Thoracic aorta (tissue), 2 donors: ENCODE data around the gene MORC4. TPM values are rescaled to one million over a fixed set of nuclear protein-coding genes. Genes with fewer than 3 reads are reported as not detected.

ENCODE experiments used
- ATAC-seq: fragments of 150-250 bp; one replicate; pipeline ENCODE4 v1.8.0; 2017; ENCODE audit warnings: low read depth; ENCODE audit not compliant: insufficient number of reproducible peaks, low FRiP score
- DNase-seq: peaks from one replicate; pipeline ENCODE4 v3.0.0-alpha.2; 2020; ENCODE audit warnings: low spot score
- H3K27ac ChIP-seq, 2 donors: fragments of 200-600 bp; sonication (generic); 1 replicate in 1 of 2; 2 replicates in 1 of 2; pipeline ENCODE4 v1.5.1; 2016; ENCODE audit warnings: mild to moderate bottlenecking in 2 of 2, moderate library complexity in 2 of 2
- H3K27me3 ChIP-seq: fragments of 200-600 bp; sonication (generic); replicated peaks from 2 replicates; pipeline ENCODE4 v1.6.0; 2016; ENCODE audit warnings: mild to moderate bottlenecking; ENCODE audit not compliant: insufficient read depth
- H3K36me3 ChIP-seq: fragments of 200-600 bp; sonication (generic); one replicate; pipeline ENCODE4 v1.5.1; 2016
- H3K4me1 ChIP-seq, 2 donors: fragments of 200-600 bp; sonication (generic); 1 replicate in 1 of 2; 2 replicates in 1 of 2; pipeline versions ENCODE4 v1.5.1 to v1.6.0; 2016; ENCODE audit warnings: low read depth in 2 of 2, mild to moderate bottlenecking in 1 of 2; ENCODE audit not compliant: control insufficient read depth in 1 of 2
- H3K4me3 ChIP-seq: fragments of 200-600 bp; sonication (generic); 2 replicates; pipeline ENCODE4 v1.5.1; 2016; ENCODE audit warnings: mild to moderate bottlenecking
- H3K9me3 ChIP-seq: fragments of 200-600 bp; sonication (generic); 2 replicates; pipeline ENCODE4 v1.5.1; 2016
- total RNA-seq, 2 donors: library from RNA; depleted of rRNA; stranded (reverse); fragments of >200 nt; gene quantifications; one replicate each; pipeline versions ENCODE4 v1.1.0 to v1.2.3, GENCODE V29; 2016
- TF ChIP-seq, protein P1 (sequence below): fragments of 200-600 bp; sonication (generic); IDR thresholded peaks from one replicate; pipeline ENCODE4 v1.5.1; 2019; ENCODE audit warnings: antibody characterized with exemption

The MORC4 gene
- total RNA-seq, 2 donors from 2014 or later: 10.4 to 28.4 TPM

DNA sequence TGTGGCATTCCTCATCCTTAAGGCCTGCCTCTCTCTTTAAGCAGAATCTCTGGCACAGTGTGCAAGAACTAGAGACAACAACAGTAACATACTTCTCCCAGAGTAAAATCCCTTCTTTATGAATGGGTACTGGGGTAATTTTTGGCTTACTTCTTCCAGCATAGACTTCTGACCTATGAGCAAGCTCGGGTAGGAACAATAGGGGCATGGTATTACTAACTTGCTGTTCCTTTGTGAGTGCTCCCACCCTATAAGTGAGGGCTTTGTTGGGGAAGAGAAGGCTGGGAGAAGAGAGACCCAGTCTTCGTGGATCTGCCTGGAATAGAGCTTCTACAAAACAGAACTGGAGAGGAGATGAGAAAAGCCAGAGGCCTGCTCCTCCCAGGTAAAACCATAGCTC, 49.6 kb downstream of the MORC4 start:
- ATAC-seq: no peak
- TF ChIP-seq, protein P1, sequence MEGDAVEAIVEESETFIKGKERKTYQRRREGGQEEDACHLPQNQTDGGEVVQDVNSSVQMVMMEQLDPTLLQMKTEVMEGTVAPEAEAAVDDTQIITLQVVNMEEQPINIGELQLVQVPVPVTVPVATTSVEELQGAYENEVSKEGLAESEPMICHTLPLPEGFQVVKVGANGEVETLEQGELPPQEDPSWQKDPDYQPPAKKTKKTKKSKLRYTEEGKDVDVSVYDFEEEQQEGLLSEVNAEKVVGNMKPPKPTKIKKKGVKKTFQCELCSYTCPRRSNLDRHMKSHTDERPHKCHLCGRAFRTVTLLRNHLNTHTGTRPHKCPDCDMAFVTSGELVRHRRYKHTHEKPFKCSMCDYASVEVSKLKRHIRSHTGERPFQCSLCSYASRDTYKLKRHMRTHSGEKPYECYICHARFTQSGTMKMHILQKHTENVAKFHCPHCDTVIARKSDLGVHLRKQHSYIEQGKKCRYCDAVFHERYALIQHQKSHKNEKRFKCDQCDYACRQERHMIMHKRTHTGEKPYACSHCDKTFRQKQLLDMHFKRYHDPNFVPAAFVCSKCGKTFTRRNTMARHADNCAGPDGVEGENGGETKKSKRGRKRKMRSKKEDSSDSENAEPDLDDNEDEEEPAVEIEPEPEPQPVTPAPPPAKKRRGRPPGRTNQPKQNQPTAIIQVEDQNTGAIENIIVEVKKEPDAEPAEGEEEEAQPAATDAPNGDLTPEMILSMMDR: no peak
- H3K4me3 ChIP-seq: no peak overlapping the region

DNA sequence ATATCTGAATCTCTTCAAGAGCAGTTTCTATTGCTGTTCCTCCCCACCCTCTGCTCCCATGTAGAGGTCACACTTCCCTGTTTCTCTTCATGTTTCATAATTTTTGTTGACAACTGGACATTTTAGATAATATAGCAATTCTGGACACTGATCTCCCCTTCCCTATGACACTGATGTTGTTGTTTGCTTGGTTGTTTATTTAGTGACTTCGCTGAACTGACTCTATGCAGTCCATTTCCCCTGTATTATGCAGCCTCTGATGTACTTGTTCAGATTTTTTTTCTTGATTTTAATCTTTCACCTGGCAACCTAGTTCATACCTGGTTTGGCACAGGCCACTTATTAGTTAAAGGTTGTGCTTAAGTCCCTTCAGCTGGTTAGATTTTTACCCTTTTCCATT, 50.6 kb downstream of the MORC4 start:
- DNase-seq: no peak
- Histone ChIP-seq H3K27me3 (no peaks in the 10 kb centered on the region), H3K4me1 (no peaks in the 10 kb centered on the region), H3K27ac (no peak overlapping the region), H3K4me3 (no peak overlapping the region), H3K36me3 (no peaks in the 10 kb centered on the region), H3K9me3 (no peaks in the 10 kb centered on the region)
- ATAC-seq: no peak
- TF ChIP-seq, protein P1: no peak

More for the DNA sequence above, 49.6 kb downstream of the MORC4 start:
- H3K27me3 ChIP-seq: no peaks in the 10 kb centered on the region
- no peak for DNase-seq
- no peak overlapping the region for H3K27ac ChIP-seq
- no peaks in the 10 kb centered on the region for H3K9me3 ChIP-seq
- H3K36me3 ChIP-seq: no peaks in the 10 kb centered on the region
- no peaks in the 10 kb centered on the region for H3K4me1 ChIP-seq

DNA sequence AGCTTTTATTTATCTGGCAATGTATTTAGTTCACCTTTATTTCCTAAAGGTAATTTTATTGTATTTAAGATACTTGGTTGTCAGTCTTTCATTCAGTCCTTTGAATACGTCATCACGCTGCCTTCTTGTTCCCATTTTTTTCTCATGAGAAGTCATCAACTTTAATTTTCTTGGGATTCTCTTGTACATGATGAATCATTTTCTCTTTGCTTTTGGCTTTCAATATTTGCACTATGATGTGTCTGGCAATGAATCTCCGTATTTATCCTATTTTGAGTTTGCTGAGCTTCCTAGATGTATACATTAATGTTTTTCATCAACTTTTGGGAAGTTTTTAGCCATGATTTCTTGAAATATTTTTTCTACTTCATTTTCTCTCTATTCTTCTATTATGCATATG, 51.4 kb downstream of the MORC4 start:
- DNase-seq: no peak
- no peaks in the 10 kb centered on the region for H3K27me3 ChIP-seq
- TF ChIP-seq, protein P1: no peak
- H3K36me3 ChIP-seq: no peaks in the 10 kb centered on the region
- no peak overlapping the region for H3K27ac ChIP-seq
- H3K4me1 ChIP-seq: no peaks in the 10 kb centered on the region
- no peak overlapping the region for H3K4me3 ChIP-seq
- no peaks in the 10 kb centered on the region for H3K9me3 ChIP-seq
- ATAC-seq: no peak

DNA sequence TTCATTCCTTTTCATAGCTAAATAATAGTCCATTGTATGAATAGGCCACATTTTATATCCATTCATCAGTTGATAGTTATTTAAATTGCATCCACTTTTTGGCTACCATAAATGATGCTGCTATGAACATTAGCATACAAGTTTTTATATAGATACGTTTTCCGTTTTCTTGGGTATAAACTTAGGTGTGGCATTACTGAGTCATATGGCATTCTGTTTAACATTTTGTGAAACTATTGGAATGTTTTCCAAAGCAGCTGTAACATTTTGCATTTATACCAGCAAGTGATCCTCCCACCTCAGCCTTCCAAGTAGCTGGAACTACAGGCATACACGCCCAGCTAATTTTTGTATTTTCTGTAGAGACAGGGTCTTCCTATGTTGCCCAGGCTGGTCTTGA, 53.5 kb downstream of the MORC4 start:
- ATAC-seq (no peak), DNase-seq (no peak)
- Histone ChIP-seq H3K9me3 (no peaks in the 10 kb centered on the region), H3K36me3 (no peaks in the 10 kb centered on the region), H3K4me3 (no peak overlapping the region), H3K27ac (no peak overlapping the region), H3K4me1 (no peaks in the 10 kb centered on the region), H3K27me3 (no peaks in the 10 kb centered on the region)
- TF ChIP-seq, protein P1: no peak

DNA sequence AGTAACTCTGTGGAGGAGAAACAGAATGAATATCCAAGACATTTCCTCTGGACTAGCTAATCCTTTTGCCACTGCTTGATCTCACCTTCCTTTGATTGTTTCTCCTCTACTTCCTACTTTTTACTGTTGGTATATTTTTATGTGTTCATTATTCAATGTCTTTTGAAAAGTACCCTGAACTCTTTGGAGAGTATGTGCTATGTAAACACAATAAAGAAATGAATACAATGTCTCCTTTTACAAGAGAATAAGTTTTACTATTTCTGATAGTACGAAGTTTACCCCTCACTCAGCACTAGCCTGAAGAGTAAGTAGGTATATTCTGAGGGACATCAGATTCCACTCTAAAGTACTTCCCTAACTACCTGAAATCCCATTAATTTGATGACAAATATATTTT, 59.9 kb downstream of the MORC4 start:
- Histone ChIP-seq H3K36me3 (no peaks in the 10 kb centered on the region), H3K27ac (no peak overlapping the region), H3K27me3 (no peaks in the 10 kb centered on the region), H3K4me3 (no peak overlapping the region), H3K9me3 (no peaks in the 10 kb centered on the region), H3K4me1 (no peaks in the 10 kb centered on the region)
- DNase-seq (no peak), ATAC-seq (no peak)
- TF ChIP-seq, protein P1: no peak
